SHP77 treated with DMSO at 0.1 percent for 48 hours (cell line): ENCODE results near the gene OR6N1.

Experiments used
- DNase-seq: peaks from one replicate; lab custom pipeline; 2025; lab: John Stamatoyannopoulos, UW

Gene OR6N1, protein sequence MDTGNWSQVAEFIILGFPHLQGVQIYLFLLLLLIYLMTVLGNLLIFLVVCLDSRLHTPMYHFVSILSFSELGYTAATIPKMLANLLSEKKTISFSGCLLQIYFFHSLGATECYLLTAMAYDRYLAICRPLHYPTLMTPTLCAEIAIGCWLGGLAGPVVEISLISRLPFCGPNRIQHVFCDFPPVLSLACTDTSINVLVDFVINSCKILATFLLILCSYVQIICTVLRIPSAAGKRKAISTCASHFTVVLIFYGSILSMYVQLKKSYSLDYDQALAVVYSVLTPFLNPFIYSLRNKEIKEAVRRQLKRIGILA

DNA sequence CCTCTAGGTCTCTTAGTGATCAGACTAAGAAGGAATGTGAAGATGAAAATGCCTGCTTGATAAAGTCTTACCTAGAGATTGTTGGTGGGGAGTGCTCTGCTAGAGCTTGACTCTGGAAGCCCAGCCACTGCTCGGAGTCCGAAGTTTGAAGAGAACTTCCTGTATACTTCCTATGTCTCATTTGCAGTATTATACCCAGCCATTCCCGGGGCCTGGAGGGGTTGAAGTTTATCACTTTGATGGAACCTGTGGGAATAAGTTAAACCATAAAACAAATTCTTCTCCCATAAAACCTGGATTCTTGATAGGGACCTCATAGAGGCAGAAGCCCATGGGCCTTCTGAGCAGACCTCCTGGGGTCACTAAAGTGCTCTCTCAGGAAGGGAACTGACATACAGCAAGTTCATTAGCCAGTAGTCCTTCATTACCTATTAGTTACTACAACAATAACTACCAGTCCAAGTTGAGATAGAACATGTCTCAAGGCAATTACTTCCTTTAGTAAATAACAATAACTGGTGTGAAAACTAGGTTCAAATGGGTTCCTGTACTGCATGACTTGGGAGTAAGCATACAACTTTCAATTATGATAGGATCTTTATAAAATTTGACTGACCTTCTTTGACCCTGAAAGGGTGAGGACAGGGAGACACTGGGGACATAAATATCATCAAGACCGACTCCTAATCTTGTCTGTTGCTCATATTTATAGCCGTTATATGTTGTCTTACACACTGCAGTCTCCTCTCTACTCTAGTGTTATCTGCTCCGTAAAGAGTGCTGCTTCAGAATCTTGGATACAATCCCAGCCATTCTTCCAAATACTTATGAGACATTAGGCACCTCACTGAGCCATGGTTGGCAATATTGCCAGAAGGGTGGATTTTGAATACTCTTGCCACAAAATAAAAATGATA, at the start of gene OR6N1:
Gene OR6N1 (minus strand): TSS at position 246 of the 917 bp plus-strand sequence. CDS start 5,513 bp downstream, outside the sequence.
- no peak for DNase-seq

DNA sequence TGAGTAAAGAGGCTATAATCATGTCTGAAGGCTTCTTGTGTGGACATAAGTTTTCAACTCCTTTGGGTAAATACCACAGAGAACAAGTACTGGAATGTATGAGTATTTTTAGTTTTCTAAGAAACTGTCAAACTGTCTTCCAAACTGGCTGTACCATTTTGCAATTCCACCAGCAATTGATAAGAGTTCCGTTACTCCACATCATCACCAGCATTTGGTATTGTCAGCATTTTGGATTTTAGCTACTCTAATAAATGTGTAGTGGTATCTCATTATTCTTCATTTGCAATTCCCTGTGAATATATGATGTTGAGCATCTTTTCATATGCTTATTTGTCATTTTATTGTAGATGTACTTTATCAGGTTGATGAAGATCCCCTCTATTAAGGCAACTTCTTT, 49.7 kb upstream of the OR6N1 start:
- no peak for DNase-seq

GRCh38 chr1:158819461-158820443, 47.8 kb upstream of the OR6N1 start:
- DNase-seq: no peak

DNA sequence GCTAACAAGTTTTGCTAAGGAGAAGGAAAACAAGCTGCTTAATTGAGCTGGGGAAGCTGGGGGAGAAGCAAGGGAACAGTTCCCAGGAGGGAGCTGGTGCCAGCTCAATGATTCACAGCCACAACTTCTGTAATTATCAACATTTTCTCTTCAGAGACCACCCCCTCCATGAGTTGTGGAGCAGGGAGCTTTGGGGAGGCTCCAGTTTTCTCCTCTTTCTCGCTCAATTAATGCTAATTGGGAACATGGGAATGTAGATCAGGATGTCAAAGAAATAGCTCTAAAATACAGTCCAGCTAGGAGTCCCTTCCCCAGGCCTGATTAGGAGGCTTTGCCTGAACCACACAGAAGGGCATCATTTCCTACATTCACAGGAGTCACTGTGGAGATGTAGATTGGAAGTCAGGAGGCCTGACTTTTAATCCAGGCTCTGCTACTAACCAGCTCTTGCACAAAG, 47.0 kb upstream of the OR6N1 start:
- no peak for DNase-seq

DNA sequence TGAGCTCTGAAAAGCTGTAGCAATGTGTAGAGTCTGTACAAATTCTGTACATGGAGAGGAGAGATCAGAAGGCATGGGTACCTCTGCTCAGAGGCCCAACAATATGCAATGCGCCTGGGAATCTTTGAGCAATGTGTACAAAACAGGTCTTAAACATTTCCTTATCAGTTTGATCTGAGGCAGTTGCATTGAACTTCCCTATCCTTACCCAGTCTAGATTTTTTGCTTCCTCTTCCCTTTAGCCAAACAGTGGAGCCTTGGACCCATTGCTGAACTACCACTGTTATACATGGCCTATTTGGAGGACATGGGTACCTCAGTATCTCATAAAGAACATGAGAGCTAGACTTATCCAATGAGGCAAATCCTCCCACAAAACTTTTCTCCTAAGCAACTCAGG, 46.6 kb upstream of the OR6N1 start:
- DNase-seq: no peak

- DNase-seq: no peak
These were observed 43.0 kb upstream of the OR6N1 start for GRCh38 chr1:158814970-158815369.

DNA sequence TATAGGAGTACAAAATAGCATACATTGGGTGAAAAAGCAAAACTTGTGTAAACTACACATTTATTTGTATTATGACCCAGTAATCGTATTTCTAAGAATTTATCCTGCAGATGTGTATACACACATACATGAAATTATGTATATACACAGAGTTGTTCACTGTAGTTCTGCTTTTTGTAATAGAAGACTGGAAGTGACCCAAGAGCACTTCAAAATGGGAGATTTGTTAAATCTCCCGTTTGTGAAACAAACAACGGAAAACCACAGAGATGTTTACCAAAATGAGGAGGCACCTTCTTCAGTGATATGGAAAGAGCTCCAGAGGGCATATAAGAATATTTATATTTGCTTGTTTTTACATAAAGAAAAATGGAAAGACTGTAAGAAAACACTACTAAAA, 41.2 kb upstream of the OR6N1 start:
- no peak for DNase-seq

DNA sequence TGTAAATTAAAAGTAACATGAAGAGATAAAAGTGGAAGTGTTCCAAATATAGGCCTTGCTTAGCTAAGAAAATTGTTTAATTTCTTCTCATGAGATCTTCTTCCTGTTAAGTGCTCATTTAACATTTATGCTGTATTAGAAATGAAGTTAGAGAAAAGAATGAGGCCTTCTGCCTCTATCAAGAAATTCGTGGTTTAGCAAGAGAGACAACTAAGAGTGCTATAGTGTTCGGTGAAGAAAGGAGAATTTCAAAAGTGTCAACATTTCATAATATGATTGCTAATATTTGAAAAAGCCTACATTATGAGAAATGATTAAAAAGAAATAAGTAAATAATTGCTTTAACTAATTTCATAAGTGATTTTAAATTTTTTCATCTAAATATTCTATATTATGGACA, 40.3 kb upstream of the OR6N1 start:
- no peak for DNase-seq

GRCh38 chr1:158810311-158810710, 38.3 kb upstream of the OR6N1 start:
- no peak for DNase-seq

- no peak for DNase-seq
These were observed 37.9 kb upstream of the OR6N1 start for GRCh38 chr1:158809862-158810261.

DNA sequence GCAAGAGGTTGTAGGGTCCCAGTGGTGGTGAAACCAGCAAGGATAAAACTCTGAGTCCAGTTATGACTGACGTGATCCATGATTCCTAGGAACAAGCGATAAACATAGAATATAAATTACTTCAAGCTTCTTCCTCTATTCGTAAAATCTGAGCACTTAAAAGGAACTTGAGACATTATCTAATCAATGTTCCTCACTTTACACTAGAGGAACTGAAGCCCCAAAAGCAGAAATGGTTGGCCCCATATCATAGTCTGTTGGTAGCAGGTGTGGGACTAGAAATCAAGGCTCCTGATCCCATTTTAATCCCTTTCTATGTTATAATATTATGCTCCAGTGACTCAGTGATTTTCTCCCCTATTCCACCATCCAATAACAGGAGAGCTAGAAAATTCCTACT, 37.3 kb upstream of the OR6N1 start:
- DNase-seq: no peak

DNA sequence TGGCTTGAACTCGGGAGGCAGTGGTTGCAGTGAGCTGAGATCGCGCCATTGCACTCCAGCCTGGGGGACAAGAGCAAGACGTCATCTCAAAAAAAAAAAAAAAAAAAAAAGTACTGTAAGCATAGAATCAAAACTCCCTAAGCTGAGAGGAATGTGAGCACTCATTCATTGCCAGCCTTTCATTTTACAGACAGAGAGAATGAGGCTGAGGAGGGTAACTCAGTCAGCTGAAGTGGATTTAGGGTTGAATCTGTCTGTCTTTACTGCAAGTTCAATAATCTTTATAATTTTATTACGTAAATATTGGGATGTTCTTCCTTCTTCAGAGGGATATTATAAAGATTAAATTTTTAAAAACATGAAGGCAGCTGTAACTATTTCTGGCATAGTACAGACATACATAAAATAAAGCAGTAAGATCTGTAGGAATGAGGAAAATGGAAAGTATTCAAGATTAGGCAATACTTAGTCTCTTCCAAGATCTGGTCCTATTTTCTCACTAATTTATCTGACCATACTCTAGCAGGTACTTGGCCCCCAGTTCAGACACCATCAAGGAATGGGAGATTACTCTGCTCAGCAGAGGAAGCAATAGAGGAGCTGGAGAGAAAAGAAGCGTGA, 35.0 kb upstream of the OR6N1 start:
- DNase-seq: no peak

- no peak for DNase-seq
These were observed 31.7 kb upstream of the OR6N1 start for GRCh38 chr1:158803678-158804077.

DNA sequence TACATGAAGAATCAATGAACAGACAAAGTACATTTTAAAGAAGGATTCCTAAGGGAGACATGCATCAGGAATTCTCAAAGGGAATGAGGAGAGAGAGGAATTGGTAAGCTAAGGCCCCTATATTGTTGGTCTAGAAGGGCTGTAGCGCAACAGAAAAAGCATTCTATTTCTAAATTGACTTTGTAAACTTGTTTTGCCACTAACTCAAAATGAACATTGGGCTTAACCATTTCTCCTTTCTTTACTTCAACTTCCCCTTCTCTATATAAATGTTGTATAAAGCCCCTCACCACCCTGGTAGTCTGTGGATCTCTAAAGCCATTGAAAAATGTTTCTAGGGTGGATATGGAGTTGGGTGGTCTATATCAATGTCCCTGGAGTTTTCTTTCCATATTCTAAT, 29.4 kb upstream of the OR6N1 start:
- DNase-seq: no peak

DNA sequence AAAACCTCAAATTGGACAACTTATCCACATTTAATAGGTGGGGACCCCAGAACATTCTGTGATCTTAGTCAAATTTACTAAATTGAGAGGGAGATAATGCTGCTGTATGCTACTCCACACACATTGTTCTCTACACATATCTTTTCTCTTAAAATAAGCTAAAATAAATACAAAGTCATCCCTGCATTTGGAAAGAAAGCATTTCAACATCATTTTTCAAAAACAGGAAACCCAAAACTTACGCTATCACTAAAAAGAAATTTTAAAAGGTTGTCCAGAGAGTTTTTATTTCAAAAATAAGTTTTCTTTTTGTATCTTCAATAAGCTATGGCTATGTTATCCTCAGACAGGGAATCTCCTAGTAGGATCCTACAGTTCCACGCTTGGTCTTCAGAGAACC, 28.5 kb upstream of the OR6N1 start:
- no peak for DNase-seq

DNA sequence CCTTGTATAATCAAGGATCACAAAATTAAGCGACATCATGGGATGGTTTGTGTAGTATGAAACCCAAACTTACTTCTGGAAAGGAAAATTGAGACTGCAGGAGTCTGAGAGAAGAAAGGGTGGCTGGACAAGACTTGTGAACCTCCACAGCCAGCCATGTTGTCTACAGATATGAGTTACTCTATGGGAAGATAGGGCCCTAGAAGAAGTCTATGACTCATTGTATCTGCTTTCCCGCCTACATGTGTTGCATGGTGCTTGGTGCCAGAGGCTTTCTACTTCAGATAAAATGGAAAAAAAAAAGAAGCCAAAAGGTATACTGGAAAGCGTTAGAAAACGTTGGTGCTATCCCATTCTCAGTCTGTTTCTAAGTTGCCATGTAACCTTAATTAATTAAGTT, 27.7 kb upstream of the OR6N1 start:
- no peak for DNase-seq

DNA sequence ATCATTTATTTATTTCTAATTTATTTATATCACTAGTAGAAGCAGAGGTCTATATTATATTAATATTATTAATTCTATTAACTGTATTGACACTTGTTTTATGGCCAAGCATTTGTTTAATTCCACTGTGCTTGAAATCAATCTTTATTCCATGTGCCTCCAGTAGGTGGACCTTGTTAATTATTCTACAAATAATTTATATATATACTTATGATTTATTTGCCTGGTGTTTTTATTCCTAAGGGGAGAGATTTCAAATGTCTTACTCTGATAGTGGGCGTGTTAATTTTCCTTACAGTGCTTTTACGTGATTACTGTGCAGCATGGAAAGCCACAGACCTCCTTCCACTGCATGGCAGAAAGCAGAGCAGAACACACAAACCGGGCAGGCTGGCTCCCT, 26.5 kb upstream of the OR6N1 start:
- no peak for DNase-seq

DNA sequence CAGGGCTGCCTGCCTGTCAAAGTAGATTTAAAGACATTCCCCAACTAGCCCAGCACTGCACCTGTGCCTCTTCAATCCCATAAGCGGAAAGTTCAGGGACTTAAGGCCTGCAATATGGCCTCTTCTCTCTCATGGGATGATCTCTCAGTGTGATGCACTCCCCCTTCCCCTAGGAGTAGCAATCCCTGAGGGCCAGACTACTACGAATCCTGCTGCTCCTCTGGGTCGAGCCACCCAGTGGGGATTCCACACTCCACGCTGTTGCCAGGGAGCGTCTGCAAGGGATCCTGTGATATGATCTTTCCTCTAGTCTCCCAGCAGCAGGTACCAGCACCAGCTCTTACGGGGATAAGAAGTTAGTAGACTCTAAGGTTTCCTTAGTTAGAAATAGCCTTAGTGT, 22.3 kb upstream of the OR6N1 start:
- no peak for DNase-seq

DNA sequence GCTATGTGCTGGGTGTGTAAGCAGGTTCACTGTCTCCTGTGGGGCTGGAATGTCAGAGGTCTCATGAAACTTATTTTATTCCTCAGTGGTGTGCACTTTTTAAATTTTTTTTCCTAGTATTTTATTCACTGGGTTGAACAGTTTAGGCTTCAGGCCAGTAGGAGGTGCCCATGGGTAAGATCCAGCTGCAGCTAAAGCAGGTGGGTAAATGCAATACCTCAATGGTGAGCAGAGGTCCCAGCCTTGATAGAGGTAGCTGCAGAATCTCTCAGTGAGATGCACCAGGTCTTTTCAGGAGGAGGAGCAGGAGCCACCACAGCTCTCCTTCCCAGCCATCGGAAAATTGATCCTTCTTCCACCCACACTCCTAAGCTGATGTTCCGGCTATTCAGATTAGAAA, 21.6 kb upstream of the OR6N1 start:
- no peak for DNase-seq

- no peak for DNase-seq
These were observed 9.1 kb upstream of the OR6N1 start, which contains the start of gene OR6N2 for GRCh38 chr1:158781104-158781503. OR6N2 (minus strand) TSS chr1:158781204; CDS start chr1:158777635, 3,569 bp downstream.

DNA sequence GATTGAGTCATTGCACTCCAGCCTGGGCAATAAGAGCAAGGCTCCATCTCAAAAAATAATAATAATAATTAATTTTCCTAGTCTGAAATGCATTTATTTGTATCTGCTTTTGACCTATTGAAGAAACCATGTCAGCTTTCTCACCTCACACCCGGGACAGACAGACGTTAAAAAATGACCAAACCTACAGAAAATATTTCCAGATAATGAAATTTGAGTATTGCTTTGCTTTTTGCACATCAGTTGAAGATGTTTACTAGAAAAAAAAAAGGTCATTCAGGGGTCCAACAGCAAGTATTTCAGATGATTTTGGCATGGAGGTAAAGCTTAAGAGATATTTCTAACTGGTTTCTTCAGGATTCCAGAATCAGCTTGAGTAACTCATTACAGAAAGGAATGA, 17.6 kb downstream of the OR6N1 start, which contains the start of gene OR6K6:
Gene OR6K6 (plus strand): TSS at position 301 of the 400 bp plus-strand sequence. CDS start 168 bp downstream, outside the sequence.
- DNase-seq: no peak
